ENCODE data around the gene RNF126.
"Not testable (repeated sequence)": the region's sequence is repeated elsewhere in the genome, so short reads cannot be mapped to it uniquely, and the experiment has no call there.

RNF126 gene

DNA sequence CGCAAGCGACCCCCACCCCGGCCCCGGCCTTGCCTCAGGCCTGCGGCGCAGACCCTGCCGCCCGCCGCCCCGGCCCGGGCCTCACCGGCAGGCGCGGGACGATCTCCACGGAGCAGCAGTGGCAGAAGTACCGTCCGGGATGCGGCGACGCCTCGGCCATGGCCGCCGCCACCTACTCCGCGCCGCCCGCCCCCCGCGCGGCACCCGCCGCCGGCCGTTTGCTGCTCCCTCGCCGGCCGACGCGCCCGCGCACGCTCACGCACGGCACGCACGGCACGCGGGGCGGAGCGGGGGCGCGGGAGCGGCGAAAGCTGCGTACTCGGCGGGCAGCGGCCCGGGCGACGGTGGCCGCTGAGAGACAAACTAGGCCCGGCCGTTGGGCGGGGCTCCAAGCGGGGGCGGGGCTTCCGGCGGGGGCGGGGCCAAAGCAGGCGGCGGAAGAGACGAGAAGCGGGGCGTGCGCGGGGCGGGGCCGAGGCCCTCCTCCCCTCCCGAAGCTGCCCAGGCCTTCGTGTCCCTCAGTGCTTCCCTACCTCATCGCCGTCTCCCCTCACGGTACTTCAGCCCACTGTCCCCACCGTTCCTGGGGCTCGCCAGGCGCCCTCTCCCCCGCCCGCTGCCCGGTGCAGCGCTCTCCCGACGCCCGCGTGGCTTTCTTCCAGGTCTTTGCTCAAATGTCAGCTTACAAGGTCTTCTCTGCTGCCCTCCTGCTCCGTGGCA, at the start of gene RNF126:
RNF126 (minus strand) TSS at position 253 of the 720 bp plus-strand sequence; CDS start at position 160, 93 bp downstream.
- peak; percentile 86 to 87 for DNase-seq (ENCODE audit: low read depth in 2 of 2)

DNA sequence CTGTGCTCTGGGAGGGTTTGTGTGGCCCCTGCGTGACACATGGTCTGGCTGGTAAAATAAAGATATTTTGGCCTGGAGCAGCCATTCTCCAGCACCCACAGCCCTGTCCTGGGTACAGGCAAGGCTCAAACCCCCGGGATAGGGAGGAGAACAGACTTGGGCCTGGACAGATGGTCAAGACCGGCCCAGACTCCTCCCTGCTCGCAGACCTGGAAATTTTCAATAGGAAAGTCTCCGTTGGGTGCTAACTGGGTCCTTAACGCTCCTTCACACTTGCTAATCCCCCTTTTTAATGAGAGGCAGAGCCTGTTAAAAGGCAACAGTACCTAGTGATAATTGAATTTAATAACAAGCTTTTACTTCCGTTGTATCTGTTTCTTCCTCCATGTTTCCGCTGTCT, 48.2 kb upstream of the RNF126 start:
- no peak for DNase-seq (ENCODE audit: low read depth in 2 of 2)

DNA sequence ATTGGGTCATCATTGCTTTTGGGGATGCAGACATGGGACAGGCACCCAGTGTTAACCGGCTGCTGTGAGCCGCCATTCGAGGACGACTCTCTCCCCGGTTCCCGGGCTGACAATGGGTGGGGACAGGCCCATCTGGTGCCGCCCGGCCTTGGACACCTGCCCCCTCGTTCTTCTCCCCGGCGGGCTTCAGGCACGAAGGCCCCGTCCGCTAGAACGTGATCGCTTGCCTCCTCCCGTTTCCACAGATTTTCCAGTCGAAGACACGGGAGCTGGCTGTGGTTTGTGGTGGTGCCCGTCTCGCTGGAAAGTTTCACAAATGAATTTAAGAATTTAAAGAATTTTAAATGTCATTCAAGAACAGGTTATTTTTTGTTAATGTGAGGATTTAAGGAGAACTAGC, 47.8 kb upstream of the RNF126 start:
- DNase-seq (ENCODE audit: low read depth in 2 of 2): no peak

DNA sequence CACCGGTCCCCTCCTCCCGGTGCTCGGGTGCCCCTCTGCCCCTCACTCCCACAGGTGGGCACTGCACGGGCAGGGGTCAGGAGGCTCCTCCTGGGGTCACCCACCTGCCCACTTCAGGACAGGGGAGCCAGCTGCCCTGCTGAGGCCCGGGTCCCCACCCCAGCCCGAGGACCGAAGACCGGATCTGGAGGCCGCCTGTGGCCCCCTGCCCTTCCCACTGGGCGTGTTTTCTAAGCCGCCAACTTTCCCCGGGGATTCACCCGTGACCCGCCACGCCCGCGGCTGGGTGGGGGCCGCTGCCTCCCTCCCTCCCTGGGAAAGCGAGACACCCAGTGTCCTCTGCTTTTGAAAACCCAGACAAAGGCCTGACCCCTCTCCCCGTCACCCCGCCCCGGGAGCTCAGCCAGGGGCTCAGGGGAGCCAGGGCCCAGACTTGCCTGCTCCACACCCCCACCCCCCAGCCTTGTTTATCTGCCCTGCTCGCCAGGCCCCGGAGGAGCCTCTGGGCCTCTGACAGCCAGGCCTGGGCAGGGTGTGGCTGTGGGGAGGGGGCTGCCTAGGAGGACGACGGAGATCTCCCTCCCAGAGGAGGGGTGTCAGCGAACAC, 47.1 kb upstream of the RNF126 start:
- DNase-seq (ENCODE audit: low read depth in 2 of 2): no peak

DNA sequence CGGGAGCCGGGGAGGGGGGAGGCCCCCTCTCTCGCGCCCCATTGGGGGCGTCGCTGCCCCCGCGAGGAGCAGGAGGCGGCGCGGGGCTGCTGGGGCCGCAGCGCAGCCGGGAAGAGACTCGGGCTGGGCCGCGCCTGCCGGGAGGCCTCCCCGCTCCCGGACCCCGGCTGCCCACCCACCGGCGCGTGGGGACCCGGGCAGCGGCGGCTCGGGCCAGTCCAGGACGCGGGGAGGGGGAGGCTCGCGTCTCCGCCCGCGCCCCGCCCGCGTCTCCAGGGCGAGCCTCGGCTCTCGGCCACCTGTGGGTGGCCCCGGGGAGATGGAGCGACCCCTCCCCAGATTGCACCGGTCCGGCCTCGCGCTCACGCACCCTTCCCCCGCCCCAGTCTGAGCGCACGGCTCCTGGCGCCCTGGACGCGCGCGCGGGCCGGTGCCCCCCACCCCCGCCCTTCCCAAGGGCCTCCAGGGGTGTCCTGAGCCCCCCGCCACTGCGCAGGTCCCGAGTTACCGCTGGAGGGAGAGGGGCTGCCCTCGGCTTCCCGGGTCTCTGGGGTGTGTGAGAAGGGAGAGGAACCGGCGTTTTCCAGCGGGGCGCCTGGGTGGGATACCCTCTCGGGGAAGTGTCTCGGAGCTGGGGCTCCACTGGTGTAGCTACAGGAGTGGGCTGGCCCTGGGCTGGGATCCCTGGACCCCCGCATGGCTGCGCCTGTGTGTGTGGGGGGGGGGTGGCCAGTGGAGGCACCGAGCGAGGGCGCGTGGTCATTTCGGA, 46.4 kb upstream of the RNF126 start:
- no peak for DNase-seq (ENCODE audit: low read depth in 2 of 2)

DNA sequence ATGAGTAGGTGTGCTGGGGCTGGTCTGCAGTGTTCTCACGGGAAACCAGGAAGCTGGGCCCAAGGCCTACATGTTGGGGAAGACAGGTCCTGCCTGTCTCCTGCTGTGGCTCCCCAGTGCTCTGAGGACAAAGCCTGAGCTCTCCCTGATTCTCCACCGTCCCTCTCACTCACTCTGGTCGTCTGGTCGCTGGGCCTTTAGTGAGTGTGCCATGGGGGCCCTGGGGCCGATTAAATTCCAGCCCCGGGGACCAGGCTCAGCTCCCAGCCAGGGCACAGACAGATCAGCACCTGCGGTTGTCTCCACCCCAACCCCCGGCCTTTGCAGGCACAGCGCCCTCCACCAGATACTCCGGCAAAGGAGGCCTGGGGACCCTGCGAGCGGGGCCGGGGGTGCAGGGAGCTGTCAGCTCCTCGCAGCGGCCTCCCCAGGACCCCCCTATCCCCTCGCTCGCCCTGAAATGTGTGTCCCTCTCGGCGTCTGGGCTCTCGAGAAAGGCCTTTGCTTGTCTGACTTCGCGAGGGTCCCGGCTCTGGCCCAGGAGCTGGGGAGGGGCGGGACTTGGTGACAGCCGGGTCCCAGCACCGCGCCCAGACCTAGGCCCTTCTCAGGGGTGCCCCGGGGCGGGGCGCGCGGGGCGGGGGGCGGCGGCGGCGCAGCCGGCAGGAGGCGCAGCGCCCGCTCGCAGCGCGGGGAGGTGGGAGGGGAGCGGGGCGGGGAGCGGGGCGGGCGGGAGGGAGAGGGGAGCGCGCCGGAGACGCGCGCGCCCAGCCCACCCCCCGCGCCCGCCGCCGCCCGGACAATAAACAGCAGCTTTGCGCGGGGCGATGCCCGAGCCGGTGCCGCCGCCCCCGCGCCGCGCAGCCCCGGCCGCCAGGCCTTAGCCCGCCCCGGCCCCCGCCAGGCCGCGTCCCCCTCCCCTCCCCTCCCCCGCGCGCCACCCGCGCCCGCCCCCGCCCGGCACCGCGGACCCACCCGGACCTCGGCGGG, 45.4 kb upstream of the RNF126 start, which contains the start of gene PALM:
PALM (plus strand) TSS at position 782 of the 990 bp plus-strand sequence. CDS start 212 bp downstream, outside the sequence.
- DNase-seq (ENCODE audit: low read depth in 2 of 2): no peak

DNA sequence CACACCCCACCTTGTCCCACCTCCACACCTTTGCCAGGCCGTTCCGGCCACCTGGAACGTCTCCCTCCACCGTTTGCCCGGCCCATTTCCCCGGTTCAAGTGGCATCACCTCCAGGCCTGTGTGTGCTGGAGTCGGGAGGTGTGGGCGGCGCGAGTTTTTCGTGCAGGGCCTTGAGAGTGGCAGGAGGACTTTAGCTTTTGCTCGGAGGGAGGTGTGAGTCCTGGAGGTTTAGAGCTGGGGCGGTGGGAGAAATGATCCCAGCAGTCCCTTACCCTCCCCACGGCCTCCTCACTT, 41.4 kb upstream of the RNF126 start:
- DNase-seq (ENCODE audit: low read depth in 2 of 2): no peak

DNA sequence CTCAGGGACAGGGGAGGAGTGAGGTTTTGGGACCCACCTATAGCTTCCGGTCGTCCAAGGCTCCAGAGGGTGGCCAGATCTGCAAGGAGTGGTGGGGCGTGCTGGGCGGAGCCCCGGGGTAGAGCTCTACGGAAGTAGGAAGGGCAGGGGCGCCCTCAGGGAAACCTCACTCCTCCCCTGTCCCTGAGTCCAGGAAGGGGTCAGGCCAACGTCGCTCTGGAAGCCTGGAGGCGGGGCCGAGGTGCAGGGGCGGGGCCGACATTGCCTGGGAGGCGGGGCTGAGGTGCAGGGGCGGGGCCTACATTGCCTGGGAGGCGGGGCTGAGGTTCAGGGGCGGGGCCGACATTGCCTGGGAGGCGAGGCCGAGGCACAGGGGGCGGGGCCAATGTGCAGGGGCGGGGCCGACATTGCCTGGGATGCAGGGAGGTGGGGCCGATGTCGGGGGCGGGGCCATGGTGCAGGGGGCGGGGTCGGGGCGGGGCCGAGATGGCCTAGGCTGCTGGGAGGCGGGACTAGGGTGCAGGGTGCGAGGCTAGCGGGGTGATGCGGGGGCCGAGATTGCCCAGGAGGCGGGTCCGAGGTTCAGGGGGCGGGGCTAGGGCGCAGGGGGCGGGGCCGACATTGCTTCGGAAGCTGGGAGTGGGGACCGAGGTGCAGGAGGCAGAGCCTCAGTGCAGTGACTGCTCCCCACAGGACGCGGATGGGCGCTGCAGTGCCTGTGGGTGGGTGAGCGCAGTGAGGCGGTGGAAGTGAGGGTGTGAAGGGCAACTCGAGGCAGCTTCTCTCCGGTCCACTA, 40.8 kb upstream of the RNF126 start:
- no peak for DNase-seq (ENCODE audit: low read depth in 2 of 2)

DNA sequence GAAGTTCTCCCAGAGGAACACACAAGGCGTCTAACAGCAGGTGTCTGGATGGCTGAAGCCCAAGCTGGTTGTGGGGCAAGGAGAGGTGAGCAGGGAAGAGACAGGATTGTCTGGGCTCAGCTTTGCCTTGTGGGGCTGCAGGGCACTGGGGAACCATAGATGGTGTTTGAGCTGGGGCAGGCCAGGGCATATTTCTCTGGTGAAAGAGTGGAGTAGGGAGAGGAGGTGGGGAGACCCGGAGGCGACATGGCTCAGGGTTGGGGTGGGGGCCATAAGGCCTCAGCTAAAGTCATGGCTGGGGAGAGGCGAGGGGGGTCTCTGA, 40.3 kb upstream of the RNF126 start:
- DNase-seq (ENCODE audit: low read depth in 2 of 2): no peak

DNA sequence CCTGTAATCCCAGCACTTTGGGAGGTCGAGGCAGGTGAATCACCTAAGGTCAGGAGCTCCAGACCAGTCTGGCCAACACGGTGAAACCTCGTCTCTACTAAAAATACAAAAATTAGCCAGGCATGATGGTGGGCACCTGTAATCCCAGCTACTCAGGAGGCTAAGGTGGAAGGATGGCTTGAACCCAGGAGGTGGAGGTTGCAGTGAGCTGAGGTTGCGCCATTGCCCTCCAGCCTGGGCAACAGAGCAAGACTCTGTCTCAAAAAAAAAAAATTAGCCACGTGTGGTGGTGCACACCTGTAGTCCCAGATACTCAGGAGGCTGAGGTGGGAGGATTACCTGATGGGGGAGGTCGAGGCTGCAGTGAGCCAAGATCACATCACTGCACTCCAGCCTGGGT, 39.8 kb upstream of the RNF126 start:
- DNase-seq (ENCODE audit: low read depth in 2 of 2): not testable (repeated sequence)

DNA sequence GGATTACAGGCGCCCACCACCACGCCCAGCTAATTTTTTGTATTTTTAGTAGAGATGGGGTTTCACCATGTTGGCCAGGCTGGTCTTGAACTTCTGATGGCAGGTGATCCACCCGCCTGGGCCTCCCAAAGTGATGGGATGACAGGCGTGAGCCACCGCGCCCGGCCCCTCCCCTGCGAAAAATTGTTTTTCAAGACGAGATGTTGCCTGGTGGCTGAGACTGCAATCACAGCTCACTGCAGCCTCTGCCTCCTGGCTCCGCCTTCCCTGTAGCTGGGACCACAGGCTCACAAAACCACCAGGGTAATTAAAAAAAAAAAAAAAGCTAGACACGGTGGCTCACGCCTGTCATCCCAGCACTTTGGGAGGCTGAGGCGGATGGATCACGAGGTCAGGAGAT, 36.9 kb upstream of the RNF126 start:
- not testable (repeated sequence) for DNase-seq (ENCODE audit: low read depth in 2 of 2)

DNA sequence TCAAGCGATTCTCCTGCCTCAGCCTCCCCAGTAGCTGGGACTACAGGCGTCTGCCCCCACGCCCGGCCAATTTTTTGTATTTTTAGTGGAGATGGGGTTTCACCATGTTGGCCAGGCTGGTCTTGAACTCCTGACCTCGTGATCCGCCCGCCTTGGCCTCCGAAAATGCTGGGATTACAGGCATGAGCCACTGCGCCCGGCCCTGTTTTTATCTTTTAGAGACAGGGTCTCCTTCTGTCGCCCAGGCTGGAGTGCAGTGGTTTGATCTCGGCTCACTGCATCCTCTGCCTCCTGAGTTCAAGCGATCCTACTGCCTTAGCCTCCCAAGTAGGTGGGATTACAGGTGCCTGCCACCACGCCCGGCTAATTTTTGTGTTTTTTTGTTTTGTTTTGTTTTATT, 35.5 kb upstream of the RNF126 start:
- not testable (repeated sequence) for DNase-seq (ENCODE audit: low read depth in 2 of 2)

DNA sequence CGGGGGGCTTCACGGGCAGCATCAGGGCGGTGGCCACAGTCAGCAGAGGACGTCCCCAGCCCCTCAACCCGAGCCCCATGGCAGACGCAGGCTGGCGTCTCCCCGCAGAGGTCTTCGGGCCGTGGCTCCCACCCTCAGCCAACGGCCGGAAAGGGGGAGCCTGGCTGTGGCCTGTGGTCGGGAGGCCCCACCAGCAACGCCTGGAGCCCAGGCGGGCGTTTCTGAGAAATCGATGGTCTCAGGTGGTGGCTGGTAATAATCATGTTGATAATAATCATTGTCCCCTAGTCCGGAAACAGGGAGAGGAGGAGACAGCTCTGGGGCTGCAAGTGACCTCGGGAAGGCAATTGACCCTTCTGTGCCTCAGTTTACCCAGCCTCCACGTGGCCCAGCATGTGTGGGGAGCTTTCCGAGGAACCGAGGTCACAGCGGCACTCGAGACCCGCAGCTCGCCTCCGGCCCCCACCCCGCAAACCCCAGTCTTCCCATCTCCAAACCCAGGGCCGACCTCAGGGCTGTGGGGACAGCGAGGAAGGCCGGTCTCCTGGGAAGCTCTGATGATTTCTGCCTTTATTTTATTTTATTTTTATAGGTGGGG, 32.4 kb upstream of the RNF126 start, which contains the start of gene PRSS57:
PRSS57 (minus strand) TSS at position 101 of the 598 bp plus-strand sequence; CDS start at position 79, 22 bp downstream.
- no peak for DNase-seq (ENCODE audit: low read depth in 2 of 2)

DNA sequence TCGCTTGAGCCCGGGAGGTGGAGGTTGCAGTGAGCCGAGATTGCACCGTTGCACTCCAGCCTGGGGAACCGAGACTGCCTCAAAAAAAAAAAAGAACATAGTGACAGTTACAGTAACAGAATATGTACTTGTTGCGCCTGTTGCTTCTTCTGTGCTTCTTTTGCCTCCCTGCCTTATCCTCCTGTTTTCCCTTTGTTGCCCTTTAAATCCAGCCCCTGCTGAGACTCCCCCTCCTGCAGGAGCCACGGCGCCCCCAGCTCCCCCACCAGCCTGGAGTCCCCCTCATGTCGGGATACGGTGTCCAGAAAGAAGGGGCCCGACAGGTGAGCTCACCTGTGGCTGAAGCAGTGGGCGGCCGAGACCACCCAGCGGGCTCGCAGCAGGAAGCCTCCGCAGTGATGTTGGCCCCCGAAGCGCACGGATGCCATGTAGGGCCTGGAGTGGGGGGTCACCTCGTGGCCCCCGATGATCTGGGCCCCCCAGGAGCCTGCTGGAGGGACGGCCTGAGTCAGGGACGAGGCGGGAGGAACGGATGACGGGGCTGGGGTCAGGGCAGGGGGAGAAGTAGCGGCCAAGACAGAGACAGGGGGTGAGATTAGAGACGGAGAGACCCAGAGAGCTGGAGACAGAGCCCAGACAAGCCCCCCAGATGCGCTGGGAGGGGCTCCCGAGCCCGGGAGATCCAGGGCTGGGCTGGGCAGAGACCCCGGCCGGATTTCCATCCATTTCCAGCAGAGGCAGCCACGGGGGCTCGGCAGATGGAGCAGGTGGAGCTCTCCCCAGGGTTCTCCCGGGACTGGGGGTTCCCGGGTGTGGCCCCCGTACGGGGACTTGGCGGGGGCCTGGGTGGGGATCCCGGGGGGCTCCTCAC, 31.7 kb upstream of the RNF126 start:
- DNase-seq (ENCODE audit: low read depth in 2 of 2): no peak

DNA sequence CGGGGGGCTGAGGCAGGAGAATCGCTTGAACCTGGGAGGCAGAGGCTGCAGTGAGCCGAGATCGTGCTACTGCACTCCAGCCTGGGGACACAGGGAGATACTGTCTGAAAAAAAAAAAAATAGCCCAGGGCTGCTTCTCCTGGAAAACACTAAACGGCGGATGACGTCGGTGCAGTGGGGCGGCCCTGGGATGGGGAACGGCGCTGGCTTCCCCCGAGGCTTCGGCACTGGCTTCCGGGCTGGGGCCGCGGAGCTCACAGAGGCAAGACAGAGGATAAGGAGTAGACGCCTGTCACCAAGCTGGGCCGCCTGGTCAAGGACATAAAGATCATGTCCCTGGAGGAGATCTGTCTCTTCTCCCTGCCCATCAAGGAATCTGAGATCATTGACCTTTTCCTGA, 27.2 kb upstream of the RNF126 start:
- DNase-seq (ENCODE audit: low read depth in 2 of 2): no peak

DNA sequence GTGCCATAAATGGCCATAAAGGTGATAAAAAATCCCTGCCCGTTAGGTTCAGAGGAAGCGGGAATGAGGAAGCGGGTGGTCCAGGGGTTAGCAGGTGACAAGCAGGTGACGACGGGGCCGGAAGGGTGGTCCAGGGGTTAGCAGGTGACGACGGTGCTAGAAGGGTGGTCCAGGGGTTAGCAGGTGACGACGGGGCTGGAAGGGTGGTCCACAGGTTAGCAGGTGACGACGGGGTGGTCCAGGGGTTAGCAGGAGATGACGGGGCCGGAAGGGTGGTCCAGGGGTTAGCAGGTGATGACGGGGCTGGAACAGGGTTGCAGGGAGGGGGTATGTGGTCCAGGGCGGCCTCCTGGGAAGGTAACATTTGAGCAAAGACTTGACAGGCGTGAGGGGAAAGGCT, 26.0 kb upstream of the RNF126 start:
- no peak for DNase-seq (ENCODE audit: low read depth in 2 of 2)

DNA sequence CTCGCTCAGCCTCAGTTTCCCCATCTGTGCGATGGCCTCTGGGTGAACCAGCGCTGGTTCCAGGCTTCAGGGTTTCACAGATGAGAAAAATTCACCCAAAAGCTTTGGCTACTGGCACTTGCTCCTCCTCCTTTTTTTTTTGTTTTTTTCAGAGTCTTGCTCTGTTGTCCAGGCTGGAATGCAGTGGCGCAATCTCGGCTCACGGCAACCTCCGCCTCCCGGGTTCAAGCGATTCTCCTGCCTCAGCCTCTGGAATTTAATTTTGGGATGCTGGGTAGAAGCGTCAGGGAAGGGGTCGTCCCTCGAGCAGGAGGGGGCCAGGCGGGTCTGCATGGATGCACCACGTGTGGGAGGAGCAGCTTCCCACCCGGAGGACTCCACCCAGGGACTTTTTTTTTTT, 25.2 kb upstream of the RNF126 start:
- no peak for DNase-seq (ENCODE audit: low read depth in 2 of 2)

DNA sequence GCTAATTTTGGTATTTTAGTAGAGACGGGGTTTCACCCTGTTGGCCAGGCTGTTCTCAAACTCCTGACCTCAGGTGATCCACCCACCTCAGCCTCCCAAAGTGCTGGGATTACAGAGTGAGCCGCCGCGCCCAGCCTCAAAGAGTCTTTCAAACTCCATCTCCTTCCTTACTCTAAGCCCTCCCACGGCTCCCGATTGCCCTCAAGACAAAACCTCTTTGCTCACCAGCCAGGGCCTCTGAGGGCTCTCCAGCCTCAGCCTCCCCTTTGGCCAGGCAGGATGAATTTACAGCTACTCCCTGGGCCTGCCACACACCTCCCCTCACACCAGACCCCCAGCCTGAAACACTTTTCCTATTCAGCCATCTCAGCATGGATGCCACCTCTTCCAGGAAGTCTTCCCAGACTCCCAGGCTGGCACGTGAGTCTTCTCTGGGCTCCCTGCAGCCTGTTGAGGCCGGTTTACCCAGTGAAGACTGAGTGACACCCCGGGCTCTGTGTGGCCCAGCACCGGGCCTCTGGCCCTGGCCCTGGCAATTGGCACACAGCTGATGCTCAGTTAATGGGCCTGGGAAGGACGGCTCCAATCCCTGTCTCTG, 24.7 kb upstream of the RNF126 start:
- no peak for DNase-seq (ENCODE audit: low read depth in 2 of 2)

Data from fibroblast of skin of left quadriceps (primary cell).